Ovary (tissue), 3 donors: ENCODE data around the gene MAP3K2.

Source experiments
- POLR2A ChIP-seq: fragments of 450-650 bp; IDR thresholded peaks from one replicate; pipeline ENCODE4 v1.6.1; 2017; ENCODE audit warnings: antibody characterized with exemption, mild to moderate bottlenecking, moderate library complexity
- TF ChIP-seq, protein P1 (sequence below), 3 donors: fragments of 450-650 bp in 2 of 3; fragments of 200-600 bp in 1 of 3; IDR thresholded peaks; one replicate each; pipeline versions ENCODE4 v1.5.1 to v1.8.0; 2016 to 2022; ENCODE audit warnings: antibody characterized with exemption in 3 of 3, mild to moderate bottlenecking in 1 of 3
- donor health status: DM: no; HTN: no; CAD: no.

GRCh38 chr2:127437056-127437455, 49.3 kb upstream of the MAP3K2 start:
- TF ChIP-seq, protein P1, sequence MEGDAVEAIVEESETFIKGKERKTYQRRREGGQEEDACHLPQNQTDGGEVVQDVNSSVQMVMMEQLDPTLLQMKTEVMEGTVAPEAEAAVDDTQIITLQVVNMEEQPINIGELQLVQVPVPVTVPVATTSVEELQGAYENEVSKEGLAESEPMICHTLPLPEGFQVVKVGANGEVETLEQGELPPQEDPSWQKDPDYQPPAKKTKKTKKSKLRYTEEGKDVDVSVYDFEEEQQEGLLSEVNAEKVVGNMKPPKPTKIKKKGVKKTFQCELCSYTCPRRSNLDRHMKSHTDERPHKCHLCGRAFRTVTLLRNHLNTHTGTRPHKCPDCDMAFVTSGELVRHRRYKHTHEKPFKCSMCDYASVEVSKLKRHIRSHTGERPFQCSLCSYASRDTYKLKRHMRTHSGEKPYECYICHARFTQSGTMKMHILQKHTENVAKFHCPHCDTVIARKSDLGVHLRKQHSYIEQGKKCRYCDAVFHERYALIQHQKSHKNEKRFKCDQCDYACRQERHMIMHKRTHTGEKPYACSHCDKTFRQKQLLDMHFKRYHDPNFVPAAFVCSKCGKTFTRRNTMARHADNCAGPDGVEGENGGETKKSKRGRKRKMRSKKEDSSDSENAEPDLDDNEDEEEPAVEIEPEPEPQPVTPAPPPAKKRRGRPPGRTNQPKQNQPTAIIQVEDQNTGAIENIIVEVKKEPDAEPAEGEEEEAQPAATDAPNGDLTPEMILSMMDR (IDR thresholded peaks at IDR 0.05) = no peak
- TF ChIP-seq POLR2A = no peak
